Measurements from ENCODE around the gene LMAN1L. TPM values are rescaled to one million over a fixed set of nuclear protein-coding genes. Genes with fewer than 3 reads are reported as not detected.
A peak's percentile ranks its signal among the peaks of the same experiment; 100 is the strongest.

LMAN1L gene
- total and polyA plus RNA-seq, 4 donors: 0.11 to 0.29 TPM; not detected in 2

- Histone ChIP-seq H3K4me3 (ENCODE audit: low read depth, low read length) (no peak overlapping the region), H3K27ac (ENCODE audit: low read depth, low read length) (no peak overlapping the region), H3K36me3 (ENCODE audit: control insufficient read depth, insufficient read depth, low read length) (peaks cover 80% of the 10 kb centered on the region), H3K27me3 (ENCODE audit: control insufficient read depth, insufficient read depth, low read length) (no peaks in the 10 kb centered on the region), H3K9me3 (ENCODE audit: control insufficient read depth, insufficient read depth, low read length) (no peaks in the 10 kb centered on the region), H3K4me1 (ENCODE audit: control insufficient read depth, insufficient read depth, low read length) (peaks cover 45% of the 10 kb centered on the region)
- WGBS (ENCODE audit: insufficient coverage): 97% methylated on average over 8 of the region's 9 CpGs
- no peak for DNase-seq (ENCODE audit: low read depth in 4 of 6, low spot score in 6 of 6)
Measured at GRCh38 chr15:74840851-74841775, 28.5 kb downstream of the LMAN1L start.

- Histone ChIP-seq H3K27me3 (ENCODE audit: control insufficient read depth, insufficient read depth, low read length) (no peaks in the 10 kb centered on the region), H3K27ac (ENCODE audit: low read depth, low read length) (no peak overlapping the region), H3K36me3 (ENCODE audit: control insufficient read depth, insufficient read depth, low read length) (peaks cover 72% of the 10 kb centered on the region), H3K4me1 (ENCODE audit: control insufficient read depth, insufficient read depth, low read length) (peaks cover 45% of the 10 kb centered on the region), H3K4me3 (ENCODE audit: low read depth, low read length) (peak overlapping the region; percentile 93), H3K9me3 (ENCODE audit: control insufficient read depth, insufficient read depth, low read length) (no peaks in the 10 kb centered on the region)
- 81% methylated on average over 13 of the region's 14 CpGs for WGBS (ENCODE audit: insufficient coverage)
- no peak for DNase-seq (ENCODE audit: low read depth in 4 of 6, low spot score in 6 of 6)
Measured at GRCh38 chr15:74841891-74842373, 29.3 kb downstream of the LMAN1L start.

GRCh38 chr15:74842581-74843444 lies 30.2 kb downstream of the LMAN1L start, which contains the start of gene ULK3:
ULK3 (minus strand) TSS chr15:74843156; CDS start chr15:74843105, 51 bp downstream.
- Histone ChIP-seq H3K9me3 (ENCODE audit: control insufficient read depth, insufficient read depth, low read length) (no peaks in the 10 kb centered on the region), H3K27ac (ENCODE audit: low read depth, low read length) (peak within 1 kb of the TSS; percentile 84), H3K4me1 (ENCODE audit: control insufficient read depth, insufficient read depth, low read length) (peaks cover 48% of the 10 kb centered on the region), H3K36me3 (ENCODE audit: control insufficient read depth, insufficient read depth, low read length) (peaks cover 72% of the 10 kb centered on the region), H3K27me3 (ENCODE audit: control insufficient read depth, insufficient read depth, low read length) (no peaks in the 10 kb centered on the region), H3K4me3 (ENCODE audit: low read depth, low read length) (peak within 1 kb of the TSS; percentile 93)
- peak; percentile 58 to 96 (median 83) for DNase-seq (ENCODE audit: low read depth in 4 of 6, low spot score in 6 of 6)
- WGBS (ENCODE audit: insufficient coverage): under 1% methylated on average over 84 of the region's 84 CpGs

- Histone ChIP-seq H3K4me1 (ENCODE audit: control insufficient read depth, insufficient read depth, low read length) (peaks cover 48% of the 10 kb centered on the region), H3K27ac (ENCODE audit: low read depth, low read length) (peak overlapping the region; percentile 84), H3K27me3 (ENCODE audit: control insufficient read depth, insufficient read depth, low read length) (no peaks in the 10 kb centered on the region), H3K36me3 (ENCODE audit: control insufficient read depth, insufficient read depth, low read length) (peaks cover 72% of the 10 kb centered on the region), H3K4me3 (ENCODE audit: low read depth, low read length) (peak overlapping the region; percentile 93), H3K9me3 (ENCODE audit: control insufficient read depth, insufficient read depth, low read length) (no peaks in the 10 kb centered on the region)
- no peak for DNase-seq (ENCODE audit: low read depth in 4 of 6, low spot score in 6 of 6)
- 0% methylated on average over 12 of the region's 18 CpGs for WGBS (ENCODE audit: insufficient coverage)
Measured at GRCh38 chr15:74843445-74843828, 30.8 kb downstream of the LMAN1L start.

- H3K4me3 ChIP-seq (ENCODE audit: low read depth, low read length): no peak overlapping the region
- H3K9me3 ChIP-seq (ENCODE audit: control insufficient read depth, insufficient read depth, low read length): no peaks in the 10 kb centered on the region
- H3K36me3 ChIP-seq (ENCODE audit: control insufficient read depth, insufficient read depth, low read length): peaks cover 72% of the 10 kb centered on the region
- H3K27me3 ChIP-seq (ENCODE audit: control insufficient read depth, insufficient read depth, low read length): no peaks in the 10 kb centered on the region
- H3K4me1 ChIP-seq (ENCODE audit: control insufficient read depth, insufficient read depth, low read length): peaks cover 48% of the 10 kb centered on the region
- DNase-seq (ENCODE audit: low read depth in 4 of 6, low spot score in 6 of 6): no peak
- H3K27ac ChIP-seq (ENCODE audit: low read depth, low read length): peak overlapping the region; percentile 84
- WGBS (ENCODE audit: insufficient coverage): no CpG with 5 or more reads among the region's 12 CpGs
Measured at GRCh38 chr15:74843891-74844299, 31.3 kb downstream of the LMAN1L start.

GRCh38 chr15:74844319-74845207 lies 31.9 kb downstream of the LMAN1L start:
- no peak overlapping the region for H3K27ac ChIP-seq (ENCODE audit: low read depth, low read length)

GRCh38 chr15:74845208-74845568 lies 32.6 kb downstream of the LMAN1L start:
- Histone ChIP-seq H3K27ac (ENCODE audit: low read depth, low read length) (no peak overlapping the region), H3K4me1 (ENCODE audit: control insufficient read depth, insufficient read depth, low read length) (peaks cover 41% of the 10 kb centered on the region), H3K9me3 (ENCODE audit: control insufficient read depth, insufficient read depth, low read length) (no peaks in the 10 kb centered on the region), H3K4me3 (ENCODE audit: low read depth, low read length) (no peak overlapping the region), H3K36me3 (ENCODE audit: control insufficient read depth, insufficient read depth, low read length) (peaks cover 70% of the 10 kb centered on the region), H3K27me3 (ENCODE audit: control insufficient read depth, insufficient read depth, low read length) (no peaks in the 10 kb centered on the region)
- WGBS (ENCODE audit: insufficient coverage): 86% methylated on average over 3 of the region's 5 CpGs
- DNase-seq (ENCODE audit: low read depth in 4 of 6, low spot score in 6 of 6): no peak

More at GRCh38 chr15:74844319-74845207, 31.9 kb downstream of the LMAN1L start:
- Histone ChIP-seq H3K36me3 (ENCODE audit: control insufficient read depth, insufficient read depth, low read length) (peaks cover 70% of the 10 kb centered on the region), H3K27me3 (ENCODE audit: control insufficient read depth, insufficient read depth, low read length) (no peaks in the 10 kb centered on the region), H3K4me1 (ENCODE audit: control insufficient read depth, insufficient read depth, low read length) (peaks cover 48% of the 10 kb centered on the region), H3K4me3 (ENCODE audit: low read depth, low read length) (no peak overlapping the region), H3K9me3 (ENCODE audit: control insufficient read depth, insufficient read depth, low read length) (no peaks in the 10 kb centered on the region)
- DNase-seq (ENCODE audit: low read depth in 4 of 6, low spot score in 6 of 6): no peak
- 70% methylated on average over 7 of the region's 12 CpGs for WGBS (ENCODE audit: insufficient coverage)

- no peak overlapping the region for H3K27ac ChIP-seq (ENCODE audit: low read depth, low read length)
- WGBS (ENCODE audit: insufficient coverage): 98% methylated on average over 3 of the region's 4 CpGs
- H3K36me3 ChIP-seq (ENCODE audit: control insufficient read depth, insufficient read depth, low read length): peaks cover 70% of the 10 kb centered on the region
- no peaks in the 10 kb centered on the region for H3K27me3 ChIP-seq (ENCODE audit: control insufficient read depth, insufficient read depth, low read length)
- H3K9me3 ChIP-seq (ENCODE audit: control insufficient read depth, insufficient read depth, low read length): no peaks in the 10 kb centered on the region
- DNase-seq (ENCODE audit: low read depth in 4 of 6, low spot score in 6 of 6): no peak
- H3K4me3 ChIP-seq (ENCODE audit: low read depth, low read length): no peak overlapping the region
- H3K4me1 ChIP-seq (ENCODE audit: control insufficient read depth, insufficient read depth, low read length): peaks cover 39% of the 10 kb centered on the region
Measured at GRCh38 chr15:74845581-74845980, 32.9 kb downstream of the LMAN1L start.

- Histone ChIP-seq H3K4me3 (ENCODE audit: low read depth, low read length) (no peak overlapping the region), H3K27me3 (ENCODE audit: control insufficient read depth, insufficient read depth, low read length) (no peaks in the 10 kb centered on the region), H3K4me1 (ENCODE audit: control insufficient read depth, insufficient read depth, low read length) (peaks cover 21% of the 10 kb centered on the region), H3K27ac (ENCODE audit: low read depth, low read length) (no peak overlapping the region), H3K9me3 (ENCODE audit: control insufficient read depth, insufficient read depth, low read length) (no peaks in the 10 kb centered on the region), H3K36me3 (ENCODE audit: control insufficient read depth, insufficient read depth, low read length) (peaks cover 77% of the 10 kb centered on the region)
- peak in 1 of 6 donors; percentile 20 for DNase-seq (ENCODE audit: low read depth in 4 of 6, low spot score in 6 of 6)
- WGBS (ENCODE audit: insufficient coverage): 67% methylated on average over 2 of the region's 3 CpGs
Measured at GRCh38 chr15:74847432-74847831, 34.8 kb downstream of the LMAN1L start.
